ENCODE measurements around the gene TGFB1.

TGFB1 gene

GRCh38 chr19:41395355-41395754 lies 41.6 kb upstream of the TGFB1 start:
- no peak overlapping the region for H3K27ac ChIP-seq
- peak overlapping the region; percentile 82; the same call in 1 of the 2 replicates for H3K4me2 ChIP-seq
- no peak overlapping the region for H3K4me3 ChIP-seq (IDR thresholded peaks at IDR 0.05; ENCODE audit: insufficient read depth, low read depth, low read length)
- no peak overlapping the region for H3K9ac ChIP-seq
- no peak overlapping the region for H2AFZ ChIP-seq (ENCODE audit: low read depth)
- TF ChIP-seq CTCF (conservative IDR thresholded peaks at IDR 0.05; ENCODE audit: low read depth, low read length): no peak
- peaks cover 43% of the 10 kb centered on the region for H3K4me1 ChIP-seq (ENCODE audit: low read depth, poor library complexity, severe bottlenecking)
- H3K79me2 ChIP-seq (ENCODE audit: insufficient read depth, low read depth): peaks cover 61% of the 10 kb centered on the region
- no peaks in the 10 kb centered on the region for H3K27me3 ChIP-seq (ENCODE audit: insufficient read depth, low read depth)
- H4K20me1 ChIP-seq (ENCODE audit: insufficient read depth): no peaks in the 10 kb centered on the region
- H3K36me3 ChIP-seq (ENCODE audit: insufficient read depth): peaks cover 14% of the 10 kb centered on the region; the same call in 1 of the 2 replicates

DNA sequence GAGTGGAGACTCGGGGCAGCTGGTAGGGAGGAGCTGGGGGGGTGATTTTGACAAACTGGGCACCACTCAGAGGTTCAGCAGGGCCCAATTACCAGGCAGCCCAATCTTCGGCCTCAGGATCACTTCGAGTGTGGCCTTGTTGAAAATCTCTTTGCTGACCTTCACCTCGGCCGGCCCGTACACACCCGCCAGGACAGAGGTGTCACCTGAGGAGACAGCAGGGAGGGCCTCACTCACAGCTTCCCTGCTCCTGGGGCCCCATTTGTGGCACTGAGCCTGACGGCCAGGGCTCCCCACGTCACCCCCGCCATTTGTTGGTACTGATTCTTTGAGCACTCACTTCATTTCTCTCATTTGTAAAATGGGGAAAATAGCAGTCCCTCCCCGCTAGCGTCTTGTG lies 39.1 kb upstream of the TGFB1 start:
- no peak overlapping the region for H2AFZ ChIP-seq (ENCODE audit: low read depth)
- H4K20me1 ChIP-seq (ENCODE audit: insufficient read depth): no peaks in the 10 kb centered on the region
- peaks cover 14% of the 10 kb centered on the region; the same call in 1 of the 2 replicates for H3K36me3 ChIP-seq (ENCODE audit: insufficient read depth)
- no peak overlapping the region for H3K4me3 ChIP-seq (IDR thresholded peaks at IDR 0.05; ENCODE audit: insufficient read depth, low read depth, low read length)
- no peak for TF ChIP-seq CTCF (conservative IDR thresholded peaks at IDR 0.05; ENCODE audit: low read depth, low read length)
- peaks cover 41% of the 10 kb centered on the region for H3K79me2 ChIP-seq (ENCODE audit: insufficient read depth, low read depth)
- H3K9ac ChIP-seq: no peak overlapping the region
- no peak overlapping the region for H3K4me2 ChIP-seq
- H3K27me3 ChIP-seq (ENCODE audit: insufficient read depth, low read depth): no peaks in the 10 kb centered on the region
- no peak overlapping the region for H3K27ac ChIP-seq
- peaks cover 29% of the 10 kb centered on the region for H3K4me1 ChIP-seq (ENCODE audit: low read depth, poor library complexity, severe bottlenecking)

DNA sequence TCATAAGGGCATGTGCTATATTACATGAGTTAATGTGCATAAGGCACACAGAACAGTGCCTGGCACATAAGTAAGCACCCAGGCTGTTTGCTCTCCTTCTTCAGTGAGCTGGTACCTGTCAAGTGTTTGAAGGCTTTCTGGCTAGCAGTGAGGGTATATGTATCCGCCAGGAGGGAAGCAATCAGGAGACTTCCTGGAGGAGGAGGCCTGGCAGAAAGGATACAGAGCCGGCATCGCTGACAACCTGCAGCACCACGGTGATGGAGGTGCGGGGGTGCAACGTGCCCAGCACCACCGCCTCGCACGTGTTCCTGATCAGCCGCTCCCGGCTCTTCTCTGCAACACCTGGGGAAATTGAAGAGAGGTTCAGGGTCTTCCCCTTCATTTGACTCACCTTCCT lies 37.9 kb upstream of the TGFB1 start:
- Histone ChIP-seq H3K4me3 (IDR thresholded peaks at IDR 0.05; ENCODE audit: insufficient read depth, low read depth, low read length) (no peak overlapping the region), H3K4me2 (no peak overlapping the region), H3K27me3 (ENCODE audit: insufficient read depth, low read depth) (no peaks in the 10 kb centered on the region), H3K36me3 (ENCODE audit: insufficient read depth) (peaks cover 14% of the 10 kb centered on the region; the same call in 1 of the 2 replicates), H3K4me1 (ENCODE audit: low read depth, poor library complexity, severe bottlenecking) (peaks cover 29% of the 10 kb centered on the region), H3K79me2 (ENCODE audit: insufficient read depth, low read depth) (peaks cover 36% of the 10 kb centered on the region), H2AFZ (ENCODE audit: low read depth) (no peak overlapping the region), H3K27ac (no peak overlapping the region), H3K9ac (no peak overlapping the region), H4K20me1 (ENCODE audit: insufficient read depth) (no peaks in the 10 kb centered on the region)
- no peak for TF ChIP-seq CTCF (conservative IDR thresholded peaks at IDR 0.05; ENCODE audit: low read depth, low read length)

DNA sequence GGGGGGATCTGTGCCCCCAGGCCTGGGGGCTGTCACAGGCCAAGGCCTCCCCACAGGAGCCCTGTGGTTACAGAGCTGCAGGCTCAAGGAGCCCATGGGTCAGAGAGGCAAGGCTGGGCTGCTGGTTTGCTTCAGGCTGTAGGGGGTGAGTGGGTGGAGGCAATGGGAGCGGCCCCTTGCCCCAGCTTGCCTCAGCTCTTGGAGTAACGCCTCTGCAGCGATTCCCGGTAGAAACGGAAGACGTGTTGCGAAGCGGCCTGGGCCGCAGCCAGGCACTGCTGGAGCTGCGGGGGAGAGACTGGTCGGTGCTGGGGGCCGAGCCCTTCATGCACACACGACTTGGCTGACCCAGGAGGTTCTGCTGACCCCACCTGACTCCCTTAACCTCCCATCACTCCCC lies 32.7 kb upstream of the TGFB1 start:
- H3K4me3 ChIP-seq (IDR thresholded peaks at IDR 0.05; ENCODE audit: insufficient read depth, low read depth, low read length): no peak overlapping the region
- no peaks in the 10 kb centered on the region for H3K4me1 ChIP-seq (ENCODE audit: low read depth, poor library complexity, severe bottlenecking)
- TF ChIP-seq CTCF (conservative IDR thresholded peaks at IDR 0.05; ENCODE audit: low read depth, low read length): no peak
- H3K27me3 ChIP-seq (ENCODE audit: insufficient read depth, low read depth): no peaks in the 10 kb centered on the region
- no peak overlapping the region for H2AFZ ChIP-seq (ENCODE audit: low read depth)
- no peaks in the 10 kb centered on the region for H4K20me1 ChIP-seq (ENCODE audit: insufficient read depth)
- no peaks in the 10 kb centered on the region for H3K79me2 ChIP-seq (ENCODE audit: insufficient read depth, low read depth)
- no peak overlapping the region for H3K27ac ChIP-seq
- peaks cover 11% of the 10 kb centered on the region; the same call in 1 of the 2 replicates for H3K36me3 ChIP-seq (ENCODE audit: insufficient read depth)
- no peak overlapping the region for H3K4me2 ChIP-seq
- no peak overlapping the region for H3K9ac ChIP-seq
